ENCODE results near the gene NOTCH1.

DNA sequence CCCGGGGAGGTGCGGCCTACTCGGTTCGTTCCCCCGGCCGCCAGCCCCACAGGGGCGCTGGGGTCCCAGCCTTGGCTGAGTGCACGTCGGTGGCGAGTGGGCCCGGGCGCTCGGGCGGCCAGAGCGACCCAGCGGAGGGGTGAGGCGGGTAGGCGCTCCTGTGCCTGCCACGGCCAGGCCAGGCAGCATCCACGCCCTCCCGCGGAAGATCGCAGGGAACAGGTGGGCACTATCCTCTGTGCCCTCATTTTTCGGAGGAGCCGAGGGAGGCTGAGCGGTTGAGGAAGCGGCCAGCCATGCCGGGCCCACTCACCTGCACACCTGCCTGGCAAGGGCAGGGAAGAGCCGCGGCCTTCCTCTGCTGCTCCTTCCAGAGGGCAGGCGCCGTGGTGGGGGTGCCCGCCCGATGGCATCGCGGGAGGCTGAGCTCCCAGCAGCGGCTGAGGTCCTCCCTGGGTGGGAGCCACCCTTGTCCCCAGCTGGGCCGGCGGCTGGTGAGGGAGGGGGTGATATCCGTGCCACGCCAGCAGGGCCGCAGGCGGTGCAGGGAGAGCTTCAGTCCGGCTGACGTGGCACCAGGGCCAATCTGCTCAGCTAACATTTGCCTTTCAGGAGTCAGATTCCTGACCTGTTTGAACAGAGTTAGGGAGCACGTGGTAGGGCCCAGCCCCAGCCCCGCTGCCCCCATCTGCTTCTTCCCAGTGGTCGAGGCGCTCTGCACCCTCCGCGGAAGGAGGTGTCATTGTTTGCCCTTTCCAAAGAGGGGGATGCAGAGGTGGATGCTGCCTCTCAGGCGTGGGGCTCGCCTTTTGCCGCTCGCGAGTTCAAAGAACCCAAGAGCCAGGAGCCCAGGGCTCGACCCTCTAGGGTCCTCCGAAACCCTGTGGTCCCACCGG, 61.4 kb downstream of the NOTCH1 start:
- TF ChIP-seq EP300 (IDR thresholded peaks at IDR 0.05) (no peak), POLR2AphosphoS5 (IDR thresholded peaks at IDR 0.05) (peak in 2 of 3 donors; percentile 45 to 62)
